Duodenal mucosa (tissue), 2 donors: Measurements from ENCODE around the gene AHRR.

Source experiments
- H3K27ac ChIP-seq: one replicate; pipeline ENCODE4 v1.7.0; 2013; ENCODE audit warnings: low read depth, low read length
- H3K27me3 ChIP-seq, 2 donors: one replicate each; pipeline ENCODE4 v1.7.0; 2013; ENCODE audit warnings: low read length in 2 of 2, control low read depth in 1 of 2; ENCODE audit not compliant: insufficient read depth in 2 of 2, control insufficient read depth in 1 of 2
- H3K36me3 ChIP-seq, 2 donors: one replicate each; pipeline ENCODE4 v1.7.0; 2013; ENCODE audit warnings: low read length in 2 of 2, control low read depth in 1 of 2; ENCODE audit not compliant: insufficient read depth in 2 of 2, control insufficient read depth in 1 of 2
- H3K4me1 ChIP-seq, 2 donors: one replicate each; pipeline ENCODE4 v1.7.0; 2013; ENCODE audit warnings: low read length in 2 of 2, control low read depth in 1 of 2; ENCODE audit not compliant: insufficient read depth in 2 of 2, control insufficient read depth in 1 of 2
- H3K4me3 ChIP-seq, 2 donors: one replicate each; pipeline ENCODE4 v1.7.0; 2013; ENCODE audit warnings: low read length in 2 of 2, low read depth in 1 of 2
- H3K9ac ChIP-seq, 2 donors: one replicate each; pipeline ENCODE4 v1.7.0; 2013; ENCODE audit warnings: low read length in 2 of 2, low read depth in 1 of 2
- H3K9me3 ChIP-seq, 2 donors: one replicate each; pipeline ENCODE4 v1.7.0; 2013; ENCODE audit warnings: low read length in 2 of 2, control low read depth in 1 of 2; ENCODE audit not compliant: control insufficient read depth in 1 of 2

AHRR gene

GRCh38 chr5:422323-423232, 101.1 kb downstream of the AHRR start:
- Histone ChIP-seq H3K27me3 (no peaks in the 10 kb centered on the region), H3K9me3 (no peaks in the 10 kb centered on the region), H3K36me3 (no peaks in the 10 kb centered on the region), H3K4me1 (no peaks in the 10 kb centered on the region), H3K4me3 (no peak overlapping the region), H3K9ac (no peak overlapping the region), H3K27ac (no peak overlapping the region)

GRCh38 chr5:423233-423565, 101.7 kb downstream of the AHRR start:
- no peak overlapping the region for H3K4me3 ChIP-seq
- no peak overlapping the region for H3K9ac ChIP-seq

DNA sequence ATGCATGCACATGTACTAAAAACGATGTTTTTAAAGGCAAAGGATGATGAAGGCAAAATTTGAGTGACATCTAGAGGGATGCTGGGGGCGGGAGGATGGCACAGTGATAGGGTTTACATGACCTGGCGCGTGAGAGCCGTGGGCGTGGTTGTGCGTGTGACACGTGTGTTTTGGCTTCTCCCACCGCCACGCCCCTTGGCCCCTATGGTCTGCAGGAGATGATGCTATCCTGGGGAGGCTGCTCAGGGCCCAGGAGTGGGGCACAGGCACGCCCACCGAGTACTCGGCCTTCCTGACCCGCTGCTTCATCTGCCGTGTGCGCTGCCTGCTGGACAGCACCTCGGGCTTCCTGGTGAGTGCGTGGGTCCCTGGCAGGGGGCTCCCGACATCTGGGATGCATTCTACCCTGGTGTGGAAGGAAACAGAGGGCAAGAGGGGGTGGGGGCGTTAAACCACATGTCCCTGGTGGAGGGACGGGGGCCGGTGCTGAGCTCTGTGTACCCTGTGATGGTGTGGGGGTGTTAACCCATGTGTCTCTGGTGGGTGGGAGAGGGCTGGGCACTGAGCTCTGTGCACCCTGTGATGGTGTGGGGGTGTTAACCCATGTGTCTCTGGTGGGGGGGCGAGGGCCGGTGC, 102.2 kb downstream of the AHRR start:
- Histone ChIP-seq H3K9ac (no peak overlapping the region), H3K27ac (no peak overlapping the region), H3K36me3 (no peaks in the 10 kb centered on the region)

More at GRCh38 chr5:423233-423565, 101.7 kb downstream of the AHRR start:
- Histone ChIP-seq H3K27me3 (no peaks in the 10 kb centered on the region), H3K36me3 (no peaks in the 10 kb centered on the region), H3K9me3 (no peaks in the 10 kb centered on the region), H3K4me1 (no peaks in the 10 kb centered on the region), H3K27ac (no peak overlapping the region)

DNA sequence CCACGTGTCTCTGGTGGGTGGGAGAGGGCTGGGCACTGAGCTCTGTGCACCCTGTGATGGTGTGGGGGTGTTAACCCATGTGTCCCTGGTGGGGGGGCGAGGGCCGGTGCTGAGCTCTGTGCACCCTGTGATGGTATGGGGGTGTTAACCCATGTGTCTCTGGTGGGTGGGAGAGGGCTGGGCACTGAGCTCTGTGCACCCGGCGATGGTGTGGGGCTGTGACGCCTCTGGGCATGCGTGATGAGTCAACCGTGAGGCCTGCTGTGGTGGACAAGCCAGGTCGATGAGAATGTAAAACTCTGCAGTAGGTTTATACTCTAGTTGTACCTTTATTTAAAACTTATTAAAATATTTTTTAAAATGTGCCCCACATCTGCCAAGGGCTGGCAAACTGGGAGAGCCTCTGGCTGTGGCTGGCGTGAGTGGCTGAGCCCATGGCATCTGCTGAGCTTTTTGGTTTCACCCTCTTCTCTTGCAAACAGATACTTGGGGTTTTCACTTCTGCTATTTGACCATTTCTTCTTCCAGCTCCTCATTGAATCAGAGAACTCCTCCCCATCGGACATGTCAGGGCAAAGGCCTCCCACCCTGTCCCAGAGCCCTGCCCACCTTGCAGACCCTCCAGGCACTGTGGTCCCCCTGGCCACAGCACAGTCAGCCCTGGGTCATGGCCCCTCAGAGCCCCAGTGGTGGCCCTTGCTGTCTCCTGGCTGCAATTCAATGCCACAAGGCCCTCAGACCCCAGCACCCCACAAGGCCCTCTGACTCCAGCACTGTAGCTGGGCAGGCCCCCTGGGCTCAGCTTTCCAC, 103.0 kb downstream of the AHRR start:
- H3K4me3 ChIP-seq, result no peak overlapping the region
- H3K36me3 ChIP-seq, result no peaks in the 10 kb centered on the region
- no peaks in the 10 kb centered on the region for H3K4me1 ChIP-seq
- no peaks in the 10 kb centered on the region for H3K9me3 ChIP-seq
- H3K27me3 ChIP-seq, result no peaks in the 10 kb centered on the region
- peak overlapping the region; percentile 50 for H3K27ac ChIP-seq
- H3K9ac ChIP-seq, result no peak overlapping the region

More for the DNA sequence above, 102.2 kb downstream of the AHRR start:
- no peaks in the 10 kb centered on the region for H3K9me3 ChIP-seq
- H3K4me3 ChIP-seq, result no peak overlapping the region
- no peaks in the 10 kb centered on the region for H3K4me1 ChIP-seq
- no peaks in the 10 kb centered on the region for H3K27me3 ChIP-seq

- Histone ChIP-seq H3K9ac (no peak overlapping the region), H3K4me3 (no peak overlapping the region), H3K4me1 (peaks cover 6 to 10% of the 10 kb centered on the region in 2 donors), H3K27ac (no peak overlapping the region), H3K36me3 (no peaks in the 10 kb centered on the region), H3K9me3 (no peaks in the 10 kb centered on the region), H3K27me3 (no peaks in the 10 kb centered on the region)
Measured at GRCh38 chr5:425714-426113, 104.2 kb downstream of the AHRR start.

GRCh38 chr5:426392-426976, 105.0 kb downstream of the AHRR start:
- Histone ChIP-seq H3K4me1 (peaks cover 14 to 17% of the 10 kb centered on the region in 2 donors), H3K27me3 (no peaks in the 10 kb centered on the region), H3K9ac (no peak overlapping the region), H3K27ac (no peak overlapping the region), H3K4me3 (no peak overlapping the region), H3K36me3 (no peaks in the 10 kb centered on the region), H3K9me3 (no peaks in the 10 kb centered on the region)

- no peak overlapping the region for H3K27ac ChIP-seq
Measured at GRCh38 chr5:427415-428087, 106.0 kb downstream of the AHRR start.

GRCh38 chr5:428219-428618, 106.7 kb downstream of the AHRR start:
- Histone ChIP-seq H3K9ac (no peak overlapping the region), H3K4me3 (no peak overlapping the region), H3K27ac (no peak overlapping the region), H3K36me3 (no peaks in the 10 kb centered on the region), H3K9me3 (no peaks in the 10 kb centered on the region), H3K27me3 (no peaks in the 10 kb centered on the region), H3K4me1 (peaks cover 17% of the 10 kb centered on the region in 2 donors)

More at GRCh38 chr5:427415-428087, 106.0 kb downstream of the AHRR start:
- peaks cover 17% of the 10 kb centered on the region in 2 donors for H3K4me1 ChIP-seq
- H3K27me3 ChIP-seq, result no peaks in the 10 kb centered on the region
- H3K9me3 ChIP-seq, result no peaks in the 10 kb centered on the region
- no peak overlapping the region for H3K4me3 ChIP-seq
- no peak overlapping the region for H3K9ac ChIP-seq
- H3K36me3 ChIP-seq, result no peaks in the 10 kb centered on the region

- Histone ChIP-seq H3K27ac (no peak overlapping the region), H3K4me1 (peaks cover 17% of the 10 kb centered on the region in 2 donors), H3K9ac (no peak overlapping the region), H3K27me3 (no peaks in the 10 kb centered on the region), H3K36me3 (no peaks in the 10 kb centered on the region), H3K9me3 (no peaks in the 10 kb centered on the region), H3K4me3 (no peak overlapping the region)
Measured at GRCh38 chr5:428754-429452, 107.4 kb downstream of the AHRR start.
